Gastrocnemius medialis (tissue), 4 donors: Measurements from ENCODE around the gene MAG. TPM values are rescaled to one million over a fixed set of nuclear protein-coding genes. Genes with fewer than 3 reads are reported as not detected.

Source experiments
- ATAC-seq, 2 donors: fragments of 150-250 bp; one replicate each; pipeline ENCODE4 v1.9.1; 2016
- DNase-seq, 2 donors: peaks; one replicate each; pipeline ENCODE4 v3.0.0-alpha.2; 2019
- H3K27ac ChIP-seq, 4 donors: fragments of 200-600 bp; sonication (generic); 1 replicate in 1 of 4; 2 replicates in 3 of 4; pipeline ENCODE4 v1.5.1; 2016 to 2018; ENCODE audit warnings: mild to moderate bottlenecking in 2 of 4, moderate library complexity in 1 of 4
- H3K27me3 ChIP-seq, 3 donors: fragments of 200-600 bp; sonication (generic) in 2 of 3; 1 replicate in 1 of 3; 2 replicates in 2 of 3; pipeline versions ENCODE4 v1.5.1 to v1.6.0; 2016 to 2019; ENCODE audit warnings: mild to moderate bottlenecking in 1 of 3, moderate library complexity in 1 of 3
- H3K36me3 ChIP-seq, 2 donors: fragments of 200-600 bp; sonication (generic) in 1 of 2; one replicate each; pipeline ENCODE4 v1.5.1; 2017 to 2018
- H3K4me1 ChIP-seq, 2 donors: fragments of 200-600 bp; sonication (generic) in 1 of 2; one replicate each; pipeline ENCODE4 v1.5.1; 2016 to 2017; ENCODE audit warnings: mild to moderate bottlenecking in 2 of 2
- H3K4me3 ChIP-seq, 4 donors: fragments of 200-600 bp; sonication (generic) in 3 of 4; 1 replicate in 1 of 4; 2 replicates in 3 of 4; pipeline ENCODE4 v1.5.1; 2016 to 2019; ENCODE audit warnings: mild to moderate bottlenecking in 2 of 4
- H3K9me3 ChIP-seq, 3 donors: fragments of 200-600 bp; sonication (generic) in 2 of 3; 1 replicate in 1 of 3; 2 replicates in 2 of 3; pipeline ENCODE4 v1.5.1; 2016 to 2019
- POLR2A ChIP-seq, 2 donors: fragments of 450-650 bp; IDR thresholded peaks; one replicate each; pipeline ENCODE4 v1.6.1; 2017; ENCODE audit warnings: antibody characterized with exemption in 2 of 2, mild to moderate bottlenecking in 2 of 2, moderate library complexity in 2 of 2
- in situ Hi-C, 4 donors: fragments of 200-750 bp; cut with MboI; loops; one replicate each; pipeline versions ENCODE4 v1.15.0 to v1.8.0; 2017; ENCODE audit warnings: low sequenced_read_pairs in 4 of 4
- intact Hi-C: fragments of 100-400 bp; cut with DNase I; formaldehyde crosslinking; loops from one replicate; pipeline ENCODE4 v1.15.1; 2023; ENCODE audit warnings: low total_unique reads
- total RNA-seq, 4 donors: library from RNA; depleted of rRNA; stranded (reverse); fragments of >200 nt; gene quantifications; one replicate each; pipeline versions ENCODE4 v1.1.0 to v1.2.3, GENCODE V29; 2016
- TF ChIP-seq, protein P1 (sequence below), 5 experiments: fragments of 450-650 bp in 3 of 5; fragments of 200-600 bp in 2 of 5; sonication (generic) in 2 of 5; IDR thresholded peaks in 4 of 5; conservative IDR thresholded peaks in 1 of 5; 1 replicate in 4 of 5; 2 replicates in 1 of 5; pipeline ENCODE4 v1.5.1; 2016 to 2019; ENCODE audit warnings: antibody characterized with exemption in 5 of 5, mild to moderate bottlenecking in 3 of 5, moderate library complexity in 3 of 5

MAG gene
- total RNA-seq, 4 donors from 2014 or later: 0.24 to 1.5 TPM; not detected in 2

DNA sequence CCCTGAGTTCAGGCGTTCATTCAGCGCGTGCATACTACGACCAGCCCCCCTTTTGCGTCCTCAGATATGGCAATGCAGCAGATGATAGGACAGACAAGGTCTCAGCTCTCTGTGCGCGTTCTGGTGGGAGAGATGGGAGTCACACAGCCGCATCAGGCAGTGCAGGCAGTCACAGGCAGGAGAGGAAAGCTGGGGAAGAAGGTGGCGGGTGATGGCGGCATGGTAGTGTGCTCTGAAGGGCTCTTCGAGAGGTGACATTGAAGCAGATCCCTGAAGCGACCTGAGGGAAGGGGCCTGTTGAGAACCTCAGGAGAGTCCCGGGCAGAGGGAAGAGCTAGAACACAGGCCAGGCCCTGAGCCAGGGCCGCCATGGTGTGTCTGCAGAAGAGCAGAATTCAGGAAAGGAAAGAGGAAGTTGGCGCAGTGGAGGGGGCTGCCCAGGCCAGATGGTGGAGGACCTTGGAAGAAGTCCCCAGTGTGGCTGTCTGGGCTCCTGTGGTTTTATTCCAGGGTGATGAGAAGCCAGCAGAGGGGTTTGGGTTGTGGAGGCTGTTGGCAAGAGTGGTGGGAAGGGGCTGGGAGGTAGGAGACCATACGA, 19.7 kb upstream of the MAG start:
- TF ChIP-seq POLR2A (IDR thresholded peaks at IDR 0.05): no peak
- TF ChIP-seq, protein P1, sequence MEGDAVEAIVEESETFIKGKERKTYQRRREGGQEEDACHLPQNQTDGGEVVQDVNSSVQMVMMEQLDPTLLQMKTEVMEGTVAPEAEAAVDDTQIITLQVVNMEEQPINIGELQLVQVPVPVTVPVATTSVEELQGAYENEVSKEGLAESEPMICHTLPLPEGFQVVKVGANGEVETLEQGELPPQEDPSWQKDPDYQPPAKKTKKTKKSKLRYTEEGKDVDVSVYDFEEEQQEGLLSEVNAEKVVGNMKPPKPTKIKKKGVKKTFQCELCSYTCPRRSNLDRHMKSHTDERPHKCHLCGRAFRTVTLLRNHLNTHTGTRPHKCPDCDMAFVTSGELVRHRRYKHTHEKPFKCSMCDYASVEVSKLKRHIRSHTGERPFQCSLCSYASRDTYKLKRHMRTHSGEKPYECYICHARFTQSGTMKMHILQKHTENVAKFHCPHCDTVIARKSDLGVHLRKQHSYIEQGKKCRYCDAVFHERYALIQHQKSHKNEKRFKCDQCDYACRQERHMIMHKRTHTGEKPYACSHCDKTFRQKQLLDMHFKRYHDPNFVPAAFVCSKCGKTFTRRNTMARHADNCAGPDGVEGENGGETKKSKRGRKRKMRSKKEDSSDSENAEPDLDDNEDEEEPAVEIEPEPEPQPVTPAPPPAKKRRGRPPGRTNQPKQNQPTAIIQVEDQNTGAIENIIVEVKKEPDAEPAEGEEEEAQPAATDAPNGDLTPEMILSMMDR (IDR thresholded peaks at IDR 0.05 in 4 of 5, conservative IDR thresholded peaks at IDR 0.05 in 1 of 5): no peak
- Histone ChIP-seq H3K27me3 (no peaks in the 10 kb centered on the region), H3K4me1 (peaks cover 6% of the 10 kb centered on the region in 2 donors), H3K9me3 (no peaks in the 10 kb centered on the region), H3K36me3 (peaks cover 0 to 65% of the 10 kb centered on the region in 2 donors), H3K4me3 (no peak overlapping the region), H3K27ac (no peak overlapping the region)
- ATAC-seq (no peak), DNase-seq (no peak)
- intact Hi-C loops: no loop called here
- in situ Hi-C loops: loop anchor here in 2 of 4 donors (10.0 to 25.0 kb wide), 2 partner anchors 127 to 285 kb away; partner anchors contain the start of gene FXYD7 (in 1 of the 2)

DNA sequence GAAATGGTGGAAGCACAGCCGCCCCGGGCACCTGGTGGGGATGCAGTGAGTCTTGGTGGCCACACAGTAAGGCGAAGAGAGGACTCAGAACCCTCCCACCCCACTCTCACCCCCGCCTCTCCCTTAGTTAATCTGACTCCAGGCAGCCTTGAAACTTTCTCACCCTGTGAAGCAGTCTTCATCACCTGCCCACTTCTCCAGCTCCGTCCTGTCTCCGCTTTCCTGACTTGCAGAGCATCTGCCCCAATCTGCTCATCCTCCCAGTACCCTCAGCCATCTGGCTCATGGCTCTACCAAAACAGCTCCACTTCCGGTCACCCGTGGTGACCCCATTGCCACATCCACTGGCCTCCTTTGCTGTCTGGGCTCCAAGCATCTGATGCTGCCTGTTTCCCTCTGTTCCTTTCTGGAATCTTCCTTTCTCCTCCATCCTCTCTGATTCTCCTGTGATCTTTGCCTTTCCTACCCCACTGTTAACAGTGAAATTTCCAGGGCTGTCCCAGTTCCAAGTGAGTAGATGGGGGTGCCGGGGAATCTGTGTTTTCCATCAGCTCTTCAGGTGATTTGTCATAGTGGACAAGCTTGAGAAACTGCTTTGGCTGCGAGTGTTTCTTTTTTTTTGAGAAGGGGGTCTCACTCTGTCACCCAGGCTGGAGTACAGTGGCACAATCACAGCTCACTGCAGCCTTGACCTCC, 18.9 kb upstream of the MAG start:
- TF ChIP-seq, protein P1 (IDR thresholded peaks at IDR 0.05 in 4 of 5, conservative IDR thresholded peaks at IDR 0.05 in 1 of 5): no peak
- TF ChIP-seq POLR2A (IDR thresholded peaks at IDR 0.05): no peak
- Histone ChIP-seq H3K4me3 (no peak overlapping the region), H3K9me3 (no peaks in the 10 kb centered on the region), H3K27me3 (no peaks in the 10 kb centered on the region), H3K36me3 (peaks cover 0 to 73% of the 10 kb centered on the region in 2 donors), H3K27ac (no peak overlapping the region), H3K4me1 (peaks cover 6% of the 10 kb centered on the region in 2 donors)
- DNase-seq (no peak), ATAC-seq (no peak)
- intact Hi-C loops (no loop called here), in situ Hi-C loops (loop anchor here in 2 of 4 donors (10.0 to 25.0 kb wide), 2 partner anchors 128 to 286 kb away; partner anchors contain the start of gene FXYD7 (in 1 of the 2))

DNA sequence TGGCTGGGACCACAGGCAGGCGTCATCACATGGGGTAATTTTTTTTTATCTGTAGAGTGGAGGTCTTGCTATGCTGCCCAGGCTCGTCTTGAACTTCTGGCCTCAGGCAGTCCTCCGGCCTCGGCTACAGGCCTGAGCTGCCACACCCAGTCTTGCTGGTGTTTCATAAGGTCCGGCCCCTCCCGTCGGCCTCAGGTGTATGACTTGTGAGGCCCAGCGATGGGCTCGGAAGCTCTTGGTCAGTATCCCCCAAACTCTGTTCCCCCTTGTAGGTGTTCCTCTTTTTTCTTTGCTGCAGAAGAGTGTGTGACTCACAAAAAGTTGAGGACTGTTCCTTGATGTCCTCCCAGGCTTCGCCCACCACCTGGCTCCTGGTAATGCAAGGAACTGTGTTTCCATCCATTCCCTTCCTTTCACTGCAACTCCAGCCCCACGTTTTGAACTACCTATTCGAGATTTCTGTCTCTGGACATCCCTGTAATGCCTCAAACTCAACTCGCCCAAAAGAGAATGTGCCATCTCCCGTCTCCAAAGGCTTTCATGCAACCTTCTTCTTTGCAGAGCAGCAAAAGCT, 18.2 kb upstream of the MAG start:
- H3K27ac ChIP-seq: no peak overlapping the region
- H3K4me1 ChIP-seq: peaks cover 6% of the 10 kb centered on the region in 2 donors
- no peaks in the 10 kb centered on the region for H3K9me3 ChIP-seq
- in situ Hi-C loops (loop anchor here in 2 of 4 donors (10.0 to 25.0 kb wide), 2 partner anchors 129 to 286 kb away; partner anchors contain the start of gene FXYD7 (in 1 of the 2)), intact Hi-C loops (no loop called here)
- peaks cover 0 to 80% of the 10 kb centered on the region in 2 donors for H3K36me3 ChIP-seq
- ATAC-seq (no peak), DNase-seq (no peak)
- TF ChIP-seq, protein P1 (IDR thresholded peaks at IDR 0.05 in 4 of 5, conservative IDR thresholded peaks at IDR 0.05 in 1 of 5): no peak
- no peak for TF ChIP-seq POLR2A (IDR thresholded peaks at IDR 0.05)
- H3K4me3 ChIP-seq: no peak overlapping the region
- H3K27me3 ChIP-seq: no peaks in the 10 kb centered on the region

DNA sequence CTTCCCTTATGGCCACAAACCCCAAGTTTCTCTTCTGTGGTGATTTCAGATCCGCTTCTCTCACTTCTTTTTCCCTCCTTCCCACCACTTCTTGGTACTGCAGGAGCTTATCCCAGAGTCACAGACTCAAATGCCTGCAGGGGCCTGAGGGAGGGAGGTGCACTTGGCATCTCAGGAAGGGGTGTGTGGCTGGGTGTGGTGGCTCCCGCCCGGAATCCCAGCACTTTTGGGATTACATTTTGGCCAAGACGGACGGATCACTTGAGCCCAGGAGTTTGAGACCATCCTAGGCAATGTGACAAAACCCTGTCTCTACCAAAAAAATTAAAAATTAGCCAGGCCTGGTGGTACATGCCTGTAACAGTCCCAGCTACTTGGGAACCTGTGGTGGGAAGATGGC, 17.6 kb upstream of the MAG start:
- in situ Hi-C loops (loop anchor here in 2 of 4 donors (10.0 to 25.0 kb wide), 2 partner anchors 130 to 287 kb away; partner anchors contain the start of gene FXYD7 (in 1 of the 2)), intact Hi-C loops (no loop called here)
- no peak overlapping the region for H3K27ac ChIP-seq
- no peak overlapping the region for H3K4me3 ChIP-seq
- H3K36me3 ChIP-seq: peaks cover 0 to 86% of the 10 kb centered on the region in 2 donors
- no peak for ATAC-seq
- H3K27me3 ChIP-seq: no peaks in the 10 kb centered on the region
- H3K4me1 ChIP-seq: peaks cover 6% of the 10 kb centered on the region in 2 donors
- TF ChIP-seq, protein P1 (IDR thresholded peaks at IDR 0.05 in 4 of 5, conservative IDR thresholded peaks at IDR 0.05 in 1 of 5): no peak
- no peak for TF ChIP-seq POLR2A (IDR thresholded peaks at IDR 0.05)
- no peak for DNase-seq
- H3K9me3 ChIP-seq: no peaks in the 10 kb centered on the region
